HepG2 (cell line): ENCODE measurements around the gene SYNE1. TPM values are rescaled to one million over a fixed set of nuclear protein-coding genes. Genes with fewer than 3 reads are reported as not detected.

Experiments used
- CBX1 ChIP-seq: IDR thresholded peaks from one replicate; pipeline ENCODE4 v1.6.1; 2016; ENCODE audit warnings: antibody characterized with exemption, low read depth
- EEA1 ChIP-seq: sonication (generic); formaldehyde crosslinking; IDR thresholded peaks from 2 replicates; pipeline ENCODE4 v1.5.1; 2020; ENCODE audit warnings: mild to moderate bottlenecking, missing genetic modification reagents, borderline replicate concordance
- FOXM1 ChIP-seq: sonication (generic); formaldehyde crosslinking; IDR thresholded peaks from 2 replicates; pipeline ENCODE4 v1.5.0; 2020; ENCODE audit warnings: missing genetic modification reagents
- GTF2F1 ChIP-seq: fragments of 150-350 bp; IDR thresholded peaks from 2 replicates; pipeline ENCODE4 v1.6.1; 2014; ENCODE audit warnings: low read length
- JARID2 ChIP-seq: sonication (generic); formaldehyde crosslinking; IDR thresholded peaks from 2 replicates; pipeline ENCODE4 v1.8.1; 2023; ENCODE audit warnings: missing genetic modification reagents, inconsistent platforms; ENCODE audit not compliant: insufficient replicate concordance
- JUN ChIP-seq: sonication (generic); formaldehyde crosslinking; IDR thresholded peaks from 2 replicates; pipeline ENCODE4 v1.4.0; 2020; ENCODE audit warnings: mild to moderate bottlenecking, missing genetic modification reagents
- RERE ChIP-seq: IDR thresholded peaks from 2 replicates; pipeline ENCODE4 v1.6.1; 2016; ENCODE audit warnings: low read depth, missing genetic modification reagents, missing compliant biosample characterization
- SNAPC4 ChIP-seq: sonication (generic); formaldehyde crosslinking; IDR thresholded peaks from 2 replicates; pipeline ENCODE4 v1.4.0; 2020; ENCODE audit warnings: mild to moderate bottlenecking, missing genetic modification reagents
- TOE1 ChIP-seq: sonication (generic); formaldehyde crosslinking; IDR thresholded peaks from 2 replicates; pipeline ENCODE4 v1.4.0; 2020; ENCODE audit warnings: mild to moderate bottlenecking, missing genetic modification reagents
- UBTF ChIP-seq: sonication (generic); formaldehyde crosslinking; IDR thresholded peaks from 2 replicates; pipeline ENCODE4 v1.4.0; 2020; ENCODE audit warnings: mild to moderate bottlenecking, missing genetic modification reagents
- ZFX ChIP-seq: sonication (generic); formaldehyde crosslinking; IDR thresholded peaks from 2 replicates; pipeline ENCODE4 v1.4.0; 2020; ENCODE audit warnings: mild to moderate bottlenecking, low read depth, missing genetic modification reagents, moderate library complexity
- ZNF260 ChIP-seq: sonication (generic); formaldehyde crosslinking; IDR thresholded peaks from 2 replicates; pipeline ENCODE4 v1.4.0; 2020; ENCODE audit warnings: missing genetic modification reagents, low read depth, mild to moderate bottlenecking, borderline replicate concordance
- ZNF34 ChIP-seq: sonication (generic); formaldehyde crosslinking; IDR thresholded peaks from 2 replicates; pipeline ENCODE4 v1.4.0; 2020; ENCODE audit warnings: mild to moderate bottlenecking, missing genetic modification reagents, borderline replicate concordance
- ZNF629 ChIP-seq: sonication (generic); formaldehyde crosslinking; conservative IDR thresholded peaks from 2 replicates; pipeline ENCODE4 v1.5.0; 2020; ENCODE audit warnings: missing genetic modification reagents
- polyA plus RNA-seq, 8 experiments: library from polyadenylated mRNA; depleted of rRNA in 3 of 8; stranded (reverse) in 7 of 8; unstranded in 1 of 8; fragments of >200 nt; fragmentation: Illumina TruSeq in 4 of 8; extraction: Trizol in 4 of 8; gene quantifications; 2 replicates each; pipeline versions ENCODE4 v1.2.1 to v1.2.3, GENCODE V29; 2011 to 2016; ENCODE audit warnings: low read depth in 4 of 8, missing spikeins in 1 of 8, mixed read lengths in 1 of 8; ENCODE audit not compliant: insufficient read depth in 1 of 8
- total RNA-seq, 5 experiments: library from RNA; depleted of rRNA; stranded (reverse); fragments of >200 nt; fragmentation: Illumina TruSeq; extraction: Trizol; gene quantifications; 2 replicates each; pipeline ENCODE4 v1.2.3, GENCODE V29; 2016; ENCODE audit warnings: low read depth in 1 of 5

Gene SYNE1
- total and polyA plus RNA-seq, 2 of the 13 experiments (the other 11 are each of a cell fraction or from before 2014, with no cell fraction given): 5.5 to 15.9 TPM

- TF ChIP-seq TOE1 (CRISPR knock-in tag) (peak; percentile 46; the same call in 1 of the 2 replicates), UBTF (CRISPR knock-in tag) (no peak), JARID2 (peak; percentile 72), GTF2F1 (peak; percentile 66; the same call in 1 of the 2 replicates), FOXM1 (CRISPR knock-in tag) (no peak), ZNF629 (CRISPR knock-in tag) (no peak), JUN (CRISPR knock-in tag) (no peak), ZNF260 (no peak), SNAPC4 (no peak), CBX1 (no peak), EEA1 (CRISPR knock-in tag) (no peak), ZNF34 (CRISPR knock-in tag) (no peak), ZFX (CRISPR knock-in tag) (peak; percentile 63), RERE (CRISPR knock-in tag) (peak; percentile 54; the same call in 1 of the 2 replicates)
Observed at GRCh38 chr6:152170702-152171667, 466.2 kb downstream of the SYNE1 start (continued).
